ENCODE data around the gene AKT2.

DNA sequence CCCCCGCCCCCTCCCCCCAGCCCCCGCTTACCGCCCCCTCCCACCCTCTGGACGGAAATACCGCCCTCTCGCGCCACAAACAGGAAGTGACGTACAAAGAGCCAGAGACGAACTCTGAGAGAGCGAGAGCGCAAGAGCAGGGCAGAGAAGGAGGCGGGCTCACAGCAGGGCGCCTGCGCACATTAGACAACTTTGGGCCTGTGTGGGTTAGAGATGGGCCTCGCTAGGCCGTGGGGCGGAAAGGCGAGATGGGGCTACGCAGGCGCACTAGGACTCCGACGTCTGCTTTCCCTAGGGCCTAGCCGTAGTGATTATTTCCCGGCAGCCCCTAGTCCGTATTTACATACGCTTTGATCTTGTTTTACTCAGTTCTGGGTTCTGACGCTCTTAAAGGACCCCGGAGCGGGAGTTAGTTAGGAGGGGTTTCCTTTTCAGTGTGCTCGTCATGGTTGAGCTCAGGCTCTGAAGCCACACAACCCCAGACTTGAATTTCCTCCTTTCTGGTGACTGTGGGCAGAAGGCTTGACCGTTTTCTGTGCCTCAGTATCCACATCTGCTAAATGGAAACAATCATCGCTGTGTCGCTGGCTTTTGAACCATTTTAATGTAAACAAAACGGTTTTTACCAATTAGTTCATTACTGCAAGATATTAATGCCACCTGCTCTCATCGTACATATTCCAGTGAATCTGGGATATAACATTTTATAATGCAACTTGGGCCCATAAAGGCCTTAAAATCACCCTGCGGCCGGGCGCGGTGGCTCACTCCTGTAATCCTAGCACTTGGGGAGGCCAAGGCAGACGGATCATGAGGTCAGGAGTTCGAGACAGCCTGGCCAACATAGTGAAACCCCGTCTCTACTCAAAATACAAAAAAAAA lies 449 bp upstream of the AKT2 start:
- no peak for TF ChIP-seq EZH2 (optimal IDR thresholded peaks at IDR 0.05; ENCODE audit: low read depth, low read length)
- TF ChIP-seq, protein P1, sequence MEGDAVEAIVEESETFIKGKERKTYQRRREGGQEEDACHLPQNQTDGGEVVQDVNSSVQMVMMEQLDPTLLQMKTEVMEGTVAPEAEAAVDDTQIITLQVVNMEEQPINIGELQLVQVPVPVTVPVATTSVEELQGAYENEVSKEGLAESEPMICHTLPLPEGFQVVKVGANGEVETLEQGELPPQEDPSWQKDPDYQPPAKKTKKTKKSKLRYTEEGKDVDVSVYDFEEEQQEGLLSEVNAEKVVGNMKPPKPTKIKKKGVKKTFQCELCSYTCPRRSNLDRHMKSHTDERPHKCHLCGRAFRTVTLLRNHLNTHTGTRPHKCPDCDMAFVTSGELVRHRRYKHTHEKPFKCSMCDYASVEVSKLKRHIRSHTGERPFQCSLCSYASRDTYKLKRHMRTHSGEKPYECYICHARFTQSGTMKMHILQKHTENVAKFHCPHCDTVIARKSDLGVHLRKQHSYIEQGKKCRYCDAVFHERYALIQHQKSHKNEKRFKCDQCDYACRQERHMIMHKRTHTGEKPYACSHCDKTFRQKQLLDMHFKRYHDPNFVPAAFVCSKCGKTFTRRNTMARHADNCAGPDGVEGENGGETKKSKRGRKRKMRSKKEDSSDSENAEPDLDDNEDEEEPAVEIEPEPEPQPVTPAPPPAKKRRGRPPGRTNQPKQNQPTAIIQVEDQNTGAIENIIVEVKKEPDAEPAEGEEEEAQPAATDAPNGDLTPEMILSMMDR (IDR thresholded peaks at IDR 0.05; ENCODE audit: low read length): no peak

Measured in MM.1S (cell line).